Right ventricle myocardium inferior (tissue), 1 donor: ENCODE measurements around the gene BTBD2. TPM values are rescaled to one million over a fixed set of nuclear protein-coding genes. Genes with fewer than 3 reads are reported as not detected.
A peak's percentile ranks its signal among the peaks of the same experiment; 100 is the strongest.

Experiments
- ATAC-seq: fragments of 200-7000 bp; cut with Tn5 transposase; one replicate; pipeline ENCODE4 v1.9.1; 2020; ENCODE audit warnings: mild to moderate bottlenecking, moderate library complexity
- DNase-seq: peaks from one replicate; pipeline ENCODE4 v3.0.0; 2021; ENCODE audit errors: missing footprints
- intact Hi-C: fragments of 100-400 bp; cut with DNase I; formaldehyde crosslinking; loops from one replicate; pipeline ENCODE4 v1.11.0; 2022
- total RNA-seq: library from RNA; stranded (reverse); fragmentation: NEBNext Ultra II Directional; extraction: Animal tissue kit (Norgen Biotek cat#: 25700); gene quantifications from one replicate; pipeline ENCODE4 v1.2.1, GENCODE V29; 2021
- donor health status: DM: no; HTN: yes; CAD: no; lungs with severe emphysema.

Gene BTBD2
- total RNA-seq, 1 donor from 2014 or later: 48.7 TPM

GRCh38 chr19:2051773-2052704, 36.5 kb upstream of the BTBD2 start:
- intact Hi-C loops: loop anchor here (1.0 kb wide), 1 partner anchor 8 kb away; no protein-coding TSS in a partner anchor
- no peak for ATAC-seq
- no peak for DNase-seq

GRCh38 chr19:2050991-2051772, 35.7 kb upstream of the BTBD2 start, which contains the start of gene MKNK2:
Gene MKNK2 (minus strand): TSS chr19:2051244. CDS start chr19:2050851, 393 bp downstream.
- intact Hi-C loops: loop anchor here (1.0 kb wide), 1 partner anchor 9 kb away; no protein-coding TSS in a partner anchor
- peak; percentile 98 for DNase-seq
- peak; percentile 83 for ATAC-seq

- ATAC-seq (no peak), DNase-seq (peak; percentile 77)
- intact Hi-C loops: no loop called here
Observed at GRCh38 chr19:2050349-2050990, 35.0 kb upstream of the BTBD2 start.

GRCh38 chr19:2049741-2050348, 34.3 kb upstream of the BTBD2 start:
- DNase-seq (peak; percentile 93), ATAC-seq (peak; percentile 71)
- intact Hi-C loops: no loop called here

- ATAC-seq: peak; percentile 3
- intact Hi-C loops: no loop called here
- DNase-seq: peak; percentile 75
Observed at GRCh38 chr19:2048959-2049740, 33.6 kb upstream of the BTBD2 start.

- DNase-seq (peak; percentile 50), ATAC-seq (no peak)
- intact Hi-C loops: no loop called here
Observed at GRCh38 chr19:2048104-2048958, 32.8 kb upstream of the BTBD2 start.

GRCh38 chr19:2047449-2048103, 32.1 kb upstream of the BTBD2 start:
- ATAC-seq: no peak
- intact Hi-C loops: no loop called here
- peak; percentile 53 for DNase-seq

GRCh38 chr19:2047076-2047448, 31.5 kb upstream of the BTBD2 start:
- DNase-seq (no peak), ATAC-seq (no peak)
- intact Hi-C loops: no loop called here

GRCh38 chr19:2046046-2046907, 30.8 kb upstream of the BTBD2 start:
- intact Hi-C loops: no loop called here
- DNase-seq (no peak), ATAC-seq (no peak)

GRCh38 chr19:2045501-2046045, 30.1 kb upstream of the BTBD2 start:
- DNase-seq (no peak), ATAC-seq (no peak)
- intact Hi-C loops: no loop called here

- ATAC-seq (no peak), DNase-seq (no peak)
- intact Hi-C loops: no loop called here
Observed at GRCh38 chr19:2044709-2045500, 29.4 kb upstream of the BTBD2 start.

- no peak for DNase-seq
- intact Hi-C loops: no loop called here
- no peak for ATAC-seq
Observed at GRCh38 chr19:2043961-2044708, 28.6 kb upstream of the BTBD2 start.

- ATAC-seq: no peak
- intact Hi-C loops: no loop called here
- DNase-seq: no peak
Observed at GRCh38 chr19:2043251-2043641, 27.7 kb upstream of the BTBD2 start.
